ENCODE measurements around the gene EBF3. TPM values are rescaled to one million over a fixed set of nuclear protein-coding genes. Genes with fewer than 3 reads are reported as not detected.

EBF3 gene
- total RNA-seq, 1 experiment from 2014 or later = 0.22 TPM

DNA sequence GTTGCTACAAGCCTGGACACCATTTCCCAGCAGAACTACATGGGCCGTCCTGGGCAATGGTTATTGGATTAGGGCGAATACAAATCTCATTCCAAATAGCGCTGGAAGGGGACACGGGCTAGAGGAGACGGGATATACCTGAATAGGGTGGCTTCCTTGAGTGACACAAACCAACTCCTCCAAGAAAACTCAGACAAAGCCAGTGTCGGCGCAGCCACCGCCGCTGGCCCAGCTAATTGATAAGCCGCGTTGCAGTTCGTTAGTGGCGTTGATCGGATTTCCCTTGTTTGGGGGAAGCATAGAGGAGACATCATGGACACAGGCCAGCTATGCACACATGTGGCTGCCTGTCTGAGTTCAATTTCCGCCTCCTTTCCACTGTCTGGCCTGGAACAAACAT, 55.7 kb downstream of the EBF3 start:
- Histone ChIP-seq H3K56ac (ENCODE audit: insufficient read length, low read depth, low read length) (no peak overlapping the region), H3K79me2 (ENCODE audit: insufficient read depth, low read length) (no peaks in the 10 kb centered on the region), H3K9ac (ENCODE audit: extremely low read depth, insufficient read length, low read length) (no peak overlapping the region), H3K14ac (ENCODE audit: insufficient read depth, low read length) (no peak overlapping the region), H2BK120ac (ENCODE audit: low read depth, low read length, poor library complexity, severe bottlenecking) (no peak overlapping the region), H3K4ac (ENCODE audit: low read depth, low read length) (no peak overlapping the region), H3K18ac (ENCODE audit: insufficient read length, low read depth, low read length) (no peak overlapping the region), H3K27me3 (ENCODE audit: insufficient read depth, low read length) (no peaks in the 10 kb centered on the region), H3K23ac (ENCODE audit: insufficient read length, low read depth, low read length) (no peak overlapping the region), H2AK5ac (ENCODE audit: insufficient read length, low read length) (no peak overlapping the region), H3T11ph (ENCODE audit: low read length) (no peak overlapping the region), H3K23me2 (ENCODE audit: insufficient read length, low read depth, low read length, poor library complexity, severe bottlenecking) (no peaks in the 10 kb centered on the region), H2BK5ac (ENCODE audit: insufficient read length, low read length) (no peak overlapping the region), H3K27ac (ENCODE audit: insufficient read length, low read depth, low read length) (no peak overlapping the region), H4K5ac (ENCODE audit: insufficient read length, low read depth, low read length) (no peak overlapping the region), H3K9me3 (ENCODE audit: control insufficient read depth, low read depth, low read length) (no peaks in the 10 kb centered on the region), H2BK20ac (ENCODE audit: low read depth, low read length, poor library complexity, severe bottlenecking) (no peak overlapping the region), H3K79me1 (ENCODE audit: insufficient read depth, low read depth, low read length, poor library complexity, severe bottlenecking) (no peaks in the 10 kb centered on the region), H2BK12ac (ENCODE audit: insufficient read length, low read depth, low read length) (no peak overlapping the region), H4K91ac (ENCODE audit: insufficient read length, low read depth, low read length) (no peak overlapping the region), H2BK15ac (ENCODE audit: low read depth, low read length) (no peak overlapping the region), H3K4me1 (ENCODE audit: insufficient read depth, low read length) (no peaks in the 10 kb centered on the region), H2AFZ (ENCODE audit: low read length) (no peak overlapping the region), H4K8ac (replicated peaks; ENCODE audit: insufficient read length, low read depth, low read length) (no peak overlapping the region), H4K20me1 (ENCODE audit: control insufficient read depth, insufficient read depth, insufficient read length) (no peaks in the 10 kb centered on the region), H3K4me2 (ENCODE audit: insufficient read depth, insufficient read length, low read length) (no peak overlapping the region)
- peaks cover 19 to 21% of the 10 kb centered on the region in 2 experiments for H3K4me1 Mint-ChIP-seq
- no CpG with 5 or more reads among the region's 15 CpGs for WGBS (ENCODE audit: extremely low coverage, insufficient read length, low lambda C conversion rate)
- DNase-seq = no peak
- H3K36me3 Mint-ChIP-seq (ENCODE audit: insufficient read depth in 1 of 3, low read depth in 3 of 3) = no peaks in the 10 kb centered on the region; a peak in 1 of 7 replicates
- TF ChIP-seq CTCF (conservative IDR thresholded peaks at IDR 0.05) = no peak
- peaks cover 5% of the 10 kb centered on the region for H3K27me3 Mint-ChIP-seq (ENCODE audit: low read depth)
- no peak overlapping the region for H3K4me3 Mint-ChIP-seq
- peaks cover 0 to 3% of the 10 kb centered on the region in 2 experiments; a peak in 3 of 5 replicates for H3K9me3 Mint-ChIP-seq
- H3K27ac Mint-ChIP-seq = no peak overlapping the region
